G401.6 (cell line): Measurements from ENCODE around the gene TMEM52B.

Source experiments
- FAIRE-seq: peaks from 2 replicates; lab custom pipeline; 2012; peaks lifted over from hg19 to GRCh38; lab: Jason Lieb, UNC

The TMEM52B gene

DNA sequence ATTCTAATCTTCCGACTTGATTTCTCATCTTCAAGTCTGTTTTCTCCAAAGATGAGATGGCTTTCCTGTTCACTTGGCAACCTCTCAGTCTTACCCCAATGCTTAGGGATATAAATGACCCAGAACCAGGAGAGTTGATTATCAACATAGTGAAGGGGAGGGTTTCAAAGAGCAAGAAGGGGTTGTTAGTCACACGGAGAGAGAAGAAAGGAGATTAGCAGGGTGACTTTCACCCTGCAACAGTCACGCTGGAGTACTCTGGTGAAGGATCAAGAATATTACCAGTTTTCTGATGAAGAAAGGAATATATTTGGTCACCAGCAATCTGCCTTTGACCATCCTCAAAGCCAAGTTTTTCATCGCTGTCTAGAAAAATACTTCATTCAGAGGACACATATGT is at the start of gene TMEM52B:
TSS of gene TMEM52B (plus strand) at position 212 of the 400 bp plus-strand sequence. CDS start 543 bp downstream, outside the sequence.
- no peak for FAIRE-seq

DNA sequence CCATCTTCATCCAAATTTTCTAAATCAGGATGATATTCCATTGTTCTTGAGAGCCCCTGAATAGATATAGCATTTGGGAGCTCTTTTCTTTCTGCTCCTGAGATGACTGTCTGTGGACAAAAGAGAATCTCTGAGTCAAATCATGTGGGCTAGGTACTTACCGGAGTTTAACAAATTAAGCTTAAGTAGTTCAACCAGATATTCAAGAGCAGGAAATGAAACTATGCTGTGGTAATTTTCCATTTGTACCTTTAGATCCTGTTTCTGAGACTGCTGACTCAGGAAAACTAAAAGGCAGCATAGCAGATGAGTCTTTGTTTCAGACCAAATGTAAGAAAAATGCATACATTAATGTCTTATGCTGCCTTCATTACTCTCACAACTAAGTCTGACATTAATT is 48.8 kb upstream of the TMEM52B start, which contains the start of gene CLEC7A:
TSS of gene CLEC7A (minus strand) at position 158 of the 400 bp plus-strand sequence. CDS start at position 41, 117 bp downstream.
- FAIRE-seq: no peak

DNA sequence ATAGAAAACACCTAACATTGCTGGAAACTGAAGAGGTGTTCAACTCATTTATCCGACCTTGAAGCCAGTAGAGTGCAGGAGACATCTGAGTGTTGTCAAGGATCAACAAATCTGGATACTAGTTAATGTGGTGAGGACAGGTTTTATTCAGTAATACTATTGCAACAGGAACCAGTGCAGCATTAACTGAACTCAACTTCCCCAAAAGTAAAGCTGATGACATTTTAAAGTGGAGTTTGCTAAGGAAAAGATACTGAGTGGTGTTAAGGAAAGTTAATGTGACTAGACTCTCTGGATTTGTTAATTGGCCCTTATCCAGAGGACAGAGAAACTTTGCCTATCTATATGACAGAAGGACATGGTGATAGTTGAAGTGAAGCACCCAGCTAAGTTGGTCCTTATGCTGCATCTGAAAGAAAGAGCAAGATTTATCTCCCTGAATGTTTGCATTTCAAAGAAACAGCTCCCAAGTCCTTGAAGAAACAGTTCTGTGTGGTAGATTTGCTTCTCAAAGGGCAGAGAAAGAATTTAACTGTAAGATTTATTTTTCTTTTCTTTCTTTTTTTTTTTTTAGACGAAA is 47.6 kb upstream of the TMEM52B start:
- FAIRE-seq: no peak

DNA sequence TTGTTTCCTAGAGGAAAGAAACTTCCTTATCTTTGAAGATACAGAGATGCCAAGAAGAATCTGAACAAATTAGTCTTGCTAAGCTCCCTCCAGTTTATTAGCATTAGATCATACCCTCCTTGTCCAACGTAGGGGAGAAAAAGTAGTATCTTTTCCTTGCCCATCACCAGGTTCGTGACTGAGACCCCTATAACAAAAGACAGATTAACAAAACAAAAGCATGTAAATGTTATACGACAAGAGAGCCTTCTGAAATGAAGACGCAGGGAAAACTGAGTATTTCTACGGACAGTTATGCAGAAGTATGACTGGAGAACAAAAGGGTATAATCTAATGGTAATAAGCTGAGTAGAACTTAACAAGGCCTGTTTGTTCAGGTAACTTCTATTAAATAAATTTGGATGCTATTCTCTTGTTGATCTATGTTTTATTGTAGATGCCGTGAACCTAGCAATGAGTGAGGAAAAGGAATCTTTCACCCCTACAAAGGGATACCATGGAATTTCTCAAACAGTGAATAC is 45.9 kb upstream of the TMEM52B start:
- no peak for FAIRE-seq

DNA sequence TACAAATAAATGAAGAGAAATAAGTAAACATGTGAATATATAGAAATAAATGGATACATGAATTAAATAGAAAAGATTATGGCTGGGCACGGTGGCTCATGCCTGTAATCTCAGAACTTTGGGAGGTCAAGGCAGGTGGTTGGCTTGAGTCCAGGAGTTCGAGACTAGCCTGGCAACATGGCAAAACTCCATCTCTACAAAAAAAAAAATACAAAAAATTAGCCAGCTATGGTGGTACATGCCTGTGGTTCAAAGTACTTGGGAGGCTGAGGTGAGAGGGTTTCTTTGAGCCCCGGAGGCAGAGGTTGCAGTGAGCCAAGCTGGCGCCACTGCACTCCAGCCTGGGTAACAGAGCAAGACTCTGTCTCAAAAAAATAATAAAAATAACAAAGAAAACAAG is 43.7 kb upstream of the TMEM52B start:
- no peak for FAIRE-seq

DNA sequence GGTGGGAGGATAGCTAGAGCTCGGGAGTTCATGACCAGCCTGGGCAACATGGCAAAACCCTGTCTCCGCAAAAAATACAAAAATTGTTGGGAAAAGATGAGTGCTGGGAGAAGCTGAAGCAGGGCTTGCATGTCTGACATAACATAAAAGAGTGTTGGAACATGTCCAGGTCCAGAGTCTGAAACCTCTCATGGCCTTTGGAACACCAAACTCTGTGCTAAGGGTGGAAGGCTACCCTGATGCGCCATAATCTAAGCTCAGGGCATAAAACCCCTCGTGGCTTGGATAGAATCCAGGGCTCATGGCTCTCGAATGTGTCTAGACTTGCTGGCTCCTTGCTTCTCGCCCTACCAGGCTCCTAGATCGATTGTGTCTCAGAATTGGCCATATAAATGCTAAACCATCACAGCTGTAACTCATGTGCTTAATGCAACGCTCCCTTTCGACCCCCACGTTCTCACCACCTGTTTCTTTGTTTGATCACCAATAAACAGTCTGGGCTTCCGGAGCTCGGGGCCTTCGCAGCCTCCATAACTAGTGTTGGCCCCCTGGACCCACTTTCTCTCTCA is 42.1 kb upstream of the TMEM52B start:
- FAIRE-seq: no peak

DNA sequence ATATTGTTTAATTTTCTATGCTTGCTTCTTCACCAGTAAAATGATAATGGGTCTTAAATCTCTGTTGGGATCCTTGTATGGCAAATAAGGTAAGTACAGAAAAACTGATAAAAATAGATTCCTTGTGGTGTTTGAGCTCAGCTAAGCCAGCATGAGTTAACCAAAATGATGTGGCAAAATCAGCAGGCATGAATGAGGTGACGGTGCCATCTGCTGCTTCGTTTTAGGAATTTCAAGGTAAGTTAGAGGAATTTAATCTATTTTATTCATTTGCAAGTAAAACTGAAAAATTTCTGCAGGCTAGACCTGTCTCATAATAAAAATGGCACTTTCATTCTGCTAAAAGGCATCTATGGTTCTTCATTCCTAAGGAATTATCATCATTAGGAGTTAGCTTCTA is 38.8 kb upstream of the TMEM52B start:
- FAIRE-seq: peak; percentile 71

DNA sequence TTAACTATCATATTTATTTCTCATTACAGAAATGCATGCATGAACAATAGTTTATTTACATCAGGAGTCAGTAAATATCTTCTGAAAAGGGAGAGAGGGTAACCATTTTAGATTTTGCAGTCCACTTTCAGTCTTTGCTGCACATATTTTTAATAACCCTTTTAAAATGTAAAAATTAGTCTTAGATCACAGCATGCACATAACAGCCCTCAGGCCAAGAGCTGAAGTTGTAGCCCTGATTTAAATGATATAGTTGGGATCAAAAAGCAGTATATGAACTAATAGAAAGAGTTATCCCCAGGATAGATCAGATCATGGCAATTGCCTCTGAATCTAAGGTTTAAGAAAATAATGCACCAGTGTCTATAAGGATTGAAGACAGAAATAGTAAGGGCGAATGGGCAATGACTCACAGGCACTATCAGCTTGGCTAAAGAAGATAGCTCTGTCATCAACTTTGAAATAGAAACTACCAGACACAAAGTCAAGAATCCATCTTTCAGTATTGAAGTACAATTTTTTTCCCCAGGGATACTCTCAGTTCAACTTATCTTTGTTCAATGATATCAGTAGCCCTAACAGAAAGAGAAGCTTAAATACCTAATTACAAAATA is 35.7 kb upstream of the TMEM52B start:
- FAIRE-seq: no peak

GRCh38 chr12:10147714-10148403 is 31.0 kb upstream of the TMEM52B start:
- FAIRE-seq: no peak

DNA sequence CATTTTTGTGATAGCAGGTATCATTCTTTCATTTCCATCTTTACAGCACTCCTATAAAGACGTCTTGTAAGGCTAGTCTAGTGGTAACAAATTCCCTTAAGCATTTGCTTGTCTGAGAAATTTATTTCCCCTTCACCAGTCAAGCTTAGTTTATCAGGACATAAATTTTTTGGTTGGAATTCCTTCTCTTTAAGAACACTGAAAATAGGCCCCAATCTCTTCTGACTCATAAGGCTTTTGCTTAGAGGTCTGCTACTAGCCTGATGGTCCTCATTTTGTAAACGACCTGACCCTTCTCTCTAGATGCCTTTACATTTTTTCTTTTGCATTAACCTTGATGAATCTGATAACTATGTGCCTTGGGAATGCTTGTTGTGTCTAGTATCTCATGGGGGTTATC is 27.2 kb upstream of the TMEM52B start:
- no peak for FAIRE-seq

GRCh38 chr12:10153271-10154144 is 25.3 kb upstream of the TMEM52B start:
- FAIRE-seq: no peak

- FAIRE-seq: no peak
Observed at GRCh38 chr12:10154145-10154496, 24.7 kb upstream of the TMEM52B start.

GRCh38 chr12:10155966-10156365 is 22.9 kb upstream of the TMEM52B start:
- FAIRE-seq: peak; percentile 28

DNA sequence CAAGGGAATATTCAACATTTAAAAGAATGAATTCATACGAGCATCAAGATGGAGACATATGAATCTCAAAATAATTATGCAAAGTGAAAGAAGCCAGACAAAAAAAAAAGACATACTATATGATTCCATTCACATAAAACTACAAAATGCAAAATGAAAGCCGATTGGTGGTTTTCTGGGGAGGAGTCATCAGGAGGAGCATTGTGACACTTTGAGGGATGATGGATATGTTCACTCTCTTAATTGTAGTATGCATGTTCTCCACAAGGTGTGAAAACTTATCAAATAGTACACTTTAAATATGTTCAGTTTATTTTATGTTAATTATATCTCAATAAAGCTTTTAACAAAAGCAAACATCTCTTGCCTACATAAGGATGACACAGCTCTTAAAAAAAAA is 20.4 kb upstream of the TMEM52B start:
- FAIRE-seq: no peak

GRCh38 chr12:10159280-10159679 is 19.6 kb upstream of the TMEM52B start:
- FAIRE-seq: no peak

GRCh38 chr12:10160617-10161385 is 18.0 kb upstream of the TMEM52B start:
- no peak for FAIRE-seq

GRCh38 chr12:10163084-10163483 is 15.7 kb upstream of the TMEM52B start:
- no peak for FAIRE-seq

GRCh38 chr12:10165421-10165820 is 13.4 kb upstream of the TMEM52B start:
- no peak for FAIRE-seq

DNA sequence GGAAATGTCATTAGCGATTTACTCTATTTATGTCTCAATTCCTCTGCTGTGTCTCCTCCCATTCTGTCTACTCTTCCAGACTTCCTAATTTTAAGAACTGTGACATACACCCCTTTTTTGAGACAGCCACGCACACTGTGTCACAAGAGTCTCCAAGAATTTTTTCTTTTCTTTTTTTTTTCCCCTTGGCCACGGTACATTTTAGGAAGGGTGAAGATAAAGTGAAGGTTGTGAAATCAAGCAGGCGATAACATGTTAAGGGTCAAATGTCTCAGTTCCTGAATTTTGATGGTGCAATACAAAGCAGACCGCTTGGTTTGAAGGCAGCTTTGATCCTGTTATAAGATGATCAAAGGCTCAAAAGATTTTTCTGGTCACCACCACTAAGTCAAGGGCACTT is 11.2 kb upstream of the TMEM52B start:
- no peak for FAIRE-seq

DNA sequence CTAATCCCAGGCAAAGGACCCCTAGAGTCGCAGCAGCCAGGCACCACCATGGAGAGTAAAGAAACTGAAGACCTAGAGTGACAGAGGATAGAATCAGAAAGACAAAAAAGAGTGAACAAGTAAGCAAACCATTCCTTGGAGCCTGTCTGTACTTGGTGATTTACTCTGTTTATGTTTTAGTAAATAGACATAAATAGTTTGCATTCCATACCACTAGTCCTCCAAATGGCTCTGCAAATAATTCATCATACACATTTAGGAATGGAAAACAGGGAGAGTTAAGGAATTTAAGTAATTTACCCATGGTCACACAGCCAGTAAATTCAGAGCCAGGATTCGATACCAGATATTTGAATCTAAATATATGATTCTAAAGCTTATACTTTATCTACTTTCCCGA is 9.7 kb upstream of the TMEM52B start:
- FAIRE-seq: no peak

DNA sequence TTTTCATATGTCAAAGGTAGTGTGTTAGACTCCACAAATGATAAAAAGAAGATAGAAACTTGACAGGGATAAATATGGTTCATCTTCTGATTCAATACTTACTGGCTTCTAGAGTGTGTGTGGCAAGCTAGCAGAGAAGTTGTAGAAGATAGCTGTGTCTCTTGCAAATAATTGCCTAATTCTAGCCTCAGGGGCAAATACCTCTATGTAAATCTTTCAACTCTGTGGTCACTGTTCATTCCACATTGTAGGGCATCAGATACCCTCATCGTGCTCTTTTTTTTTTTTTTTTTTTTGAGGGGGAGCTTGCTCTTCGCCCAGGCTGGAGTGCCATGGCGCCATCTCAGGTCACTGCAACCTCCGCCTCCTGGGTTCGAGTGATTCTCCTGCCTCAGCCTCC is 8.6 kb upstream of the TMEM52B start:
- FAIRE-seq: no peak
